DOHH2 (cell line): ENCODE results near the gene EGLN2.

ENCODE experiments used
- EZH2phosphoT487 ChIP-seq: fragments of 200-600 bp; sonication (generic); IDR thresholded peaks from 2 replicates; pipeline ENCODE4 v1.6.1; 2017; ENCODE audit warnings: borderline replicate concordance, mild to moderate bottlenecking, antibody characterized with exemption, low read length, moderate library complexity, mixed read lengths
- TF ChIP-seq, protein P1 (sequence below): fragments of 200-600 bp; sonication (generic); IDR thresholded peaks from one replicate; pipeline ENCODE4 v1.5.1; 2014; ENCODE audit warnings: antibody characterized with exemption, mild to moderate bottlenecking, low read depth, low read length; ENCODE audit not compliant: poor library complexity, severe bottlenecking

DNA sequence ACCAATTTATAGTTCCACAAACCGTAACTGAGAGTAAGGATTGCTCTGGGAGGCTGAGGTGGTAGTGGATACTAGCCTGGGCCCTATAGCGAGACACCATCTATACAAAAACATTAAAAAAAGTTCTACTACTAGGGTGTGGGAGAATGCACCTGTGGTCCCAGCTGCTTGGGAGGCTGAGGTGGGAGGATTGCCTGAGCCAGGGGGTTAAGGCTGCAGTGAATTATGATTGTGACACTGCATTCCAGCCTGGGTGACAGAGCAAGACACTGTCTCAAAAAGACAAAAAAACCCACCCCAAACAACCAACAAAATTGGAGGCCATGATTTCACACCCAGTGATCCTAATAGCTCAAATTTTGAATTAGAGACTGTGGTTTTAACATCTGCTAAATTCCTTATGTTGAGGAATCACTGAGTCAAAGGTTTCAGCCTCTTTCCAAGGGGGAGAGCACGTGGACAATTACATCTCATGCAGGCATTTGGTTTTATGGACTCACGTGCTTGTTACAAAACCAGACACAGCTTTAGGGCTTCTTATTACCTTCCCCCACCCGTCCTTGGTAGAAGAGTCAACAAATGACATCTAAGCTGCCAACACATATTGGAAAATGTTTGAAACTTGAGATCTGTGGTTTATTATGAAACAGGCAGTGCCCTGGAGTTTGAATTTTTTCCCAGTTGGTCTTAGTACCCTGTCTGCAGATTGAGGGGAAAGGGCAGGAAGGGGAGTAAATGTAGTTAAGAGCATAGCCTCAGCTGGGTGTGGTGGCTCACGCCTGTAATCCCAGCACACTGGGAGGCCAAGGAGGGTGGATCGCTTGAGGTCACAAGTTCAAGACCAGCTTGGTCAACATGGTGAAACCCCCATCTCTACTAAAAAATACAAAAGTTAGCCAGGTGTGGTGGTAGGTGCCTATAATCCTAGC, 32.8 kb downstream of the EGLN2 start:
- TF ChIP-seq, protein P1, sequence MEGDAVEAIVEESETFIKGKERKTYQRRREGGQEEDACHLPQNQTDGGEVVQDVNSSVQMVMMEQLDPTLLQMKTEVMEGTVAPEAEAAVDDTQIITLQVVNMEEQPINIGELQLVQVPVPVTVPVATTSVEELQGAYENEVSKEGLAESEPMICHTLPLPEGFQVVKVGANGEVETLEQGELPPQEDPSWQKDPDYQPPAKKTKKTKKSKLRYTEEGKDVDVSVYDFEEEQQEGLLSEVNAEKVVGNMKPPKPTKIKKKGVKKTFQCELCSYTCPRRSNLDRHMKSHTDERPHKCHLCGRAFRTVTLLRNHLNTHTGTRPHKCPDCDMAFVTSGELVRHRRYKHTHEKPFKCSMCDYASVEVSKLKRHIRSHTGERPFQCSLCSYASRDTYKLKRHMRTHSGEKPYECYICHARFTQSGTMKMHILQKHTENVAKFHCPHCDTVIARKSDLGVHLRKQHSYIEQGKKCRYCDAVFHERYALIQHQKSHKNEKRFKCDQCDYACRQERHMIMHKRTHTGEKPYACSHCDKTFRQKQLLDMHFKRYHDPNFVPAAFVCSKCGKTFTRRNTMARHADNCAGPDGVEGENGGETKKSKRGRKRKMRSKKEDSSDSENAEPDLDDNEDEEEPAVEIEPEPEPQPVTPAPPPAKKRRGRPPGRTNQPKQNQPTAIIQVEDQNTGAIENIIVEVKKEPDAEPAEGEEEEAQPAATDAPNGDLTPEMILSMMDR: no peak
- TF ChIP-seq EZH2phosphoT487: no peak
